HG02970 (cell line): ENCODE measurements around the gene IBSP.

ENCODE experiments used
- ATAC-seq: cut with Tn5 transposase; IDR thresholded peaks from one replicate; pipeline ENCODE4 v1.9.1; 2021; ENCODE audit warnings: mild to moderate bottlenecking, moderate library complexity, moderate number of reproducible peaks; ENCODE audit not compliant: unreplicated experiment, low FRiP score

The IBSP gene

DNA sequence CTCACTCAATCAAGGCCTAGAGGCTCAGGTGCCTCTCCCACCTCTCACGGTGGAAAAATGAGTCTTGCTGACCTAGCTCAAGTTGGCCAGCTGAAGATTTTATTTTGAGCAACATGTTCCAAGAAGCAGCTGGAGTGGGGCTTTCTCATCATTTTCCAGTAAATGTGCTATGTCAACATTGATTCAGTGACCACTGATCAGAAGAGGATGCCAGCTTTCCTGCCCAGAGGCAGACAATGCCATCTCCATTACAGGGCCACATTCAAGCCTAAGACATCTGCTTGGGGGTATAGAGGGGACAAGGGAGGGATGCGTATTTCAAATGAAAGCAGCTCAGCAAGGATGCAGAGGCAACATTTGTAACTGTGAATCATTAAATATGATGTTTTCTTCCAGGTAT lies 36.4 kb downstream of the IBSP start:
- no peak for ATAC-seq

DNA sequence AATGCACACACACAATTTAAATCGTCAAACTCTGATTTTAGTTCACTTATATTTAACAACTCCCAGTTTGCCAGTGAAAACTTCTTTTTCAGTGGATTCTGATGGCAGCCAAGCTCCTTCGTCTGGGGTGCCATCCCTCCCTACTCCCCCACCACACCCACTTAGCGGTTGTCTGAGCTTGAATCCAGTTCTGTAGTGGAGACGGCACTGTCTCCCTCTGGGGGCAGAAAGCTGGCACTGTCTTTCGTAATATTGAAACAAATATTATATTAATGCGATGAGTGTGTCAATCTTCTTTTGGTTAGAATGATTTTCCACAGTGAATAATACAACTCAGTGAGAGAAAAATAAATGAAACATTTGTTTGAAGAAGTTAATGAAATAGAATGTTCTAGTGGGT lies 38.9 kb downstream of the IBSP start:
- no peak for ATAC-seq

DNA sequence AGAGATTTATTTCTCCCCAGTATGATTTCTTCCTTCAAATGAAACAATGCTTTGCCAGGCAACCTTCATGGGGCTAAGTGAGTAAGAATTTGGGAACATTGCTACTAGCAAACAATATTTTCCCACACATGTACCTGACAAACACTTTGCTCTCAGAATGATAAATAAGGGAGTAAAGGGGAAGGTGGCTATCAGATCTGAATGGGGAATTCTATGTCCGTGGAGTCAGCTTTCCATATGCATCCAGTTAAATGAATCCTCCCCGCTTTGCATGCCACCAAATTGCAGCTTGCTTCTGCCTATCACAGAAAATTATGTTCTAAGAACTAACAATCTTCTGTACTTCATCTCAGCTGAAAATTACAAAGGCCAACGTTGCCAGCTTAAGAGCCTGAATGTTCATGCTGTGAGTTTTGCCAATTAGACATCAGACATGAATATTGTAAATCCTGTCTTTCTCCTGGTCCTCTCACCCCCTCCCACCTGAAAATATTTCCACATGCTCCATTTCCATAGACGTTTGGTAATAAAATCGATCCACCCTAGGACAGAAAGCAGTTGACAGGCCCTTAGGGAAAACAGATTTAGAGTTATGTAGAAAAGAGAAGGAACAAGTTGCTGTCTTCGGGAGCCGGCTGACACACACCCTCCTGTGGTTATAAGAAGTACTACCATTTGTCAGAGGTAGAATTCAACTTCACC lies 39.7 kb downstream of the IBSP start:
- ATAC-seq, result no peak

DNA sequence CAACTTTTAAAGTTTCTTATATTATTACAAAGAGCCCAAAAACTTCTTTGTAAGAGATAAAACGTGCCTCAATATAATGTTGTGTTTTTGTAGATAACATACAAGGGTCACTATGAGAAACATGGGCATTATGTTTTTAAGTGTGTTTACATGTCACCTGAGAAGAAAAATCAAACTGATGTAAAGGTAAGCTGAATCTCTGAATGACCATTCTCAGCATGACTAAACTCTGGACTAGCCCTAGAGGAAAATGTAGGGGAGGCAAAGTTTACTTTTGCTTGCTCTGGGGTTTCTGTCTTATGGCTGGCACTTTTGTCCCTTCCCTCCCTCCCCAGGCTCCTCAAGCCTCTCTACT lies 40.2 kb downstream of the IBSP start:
- ATAC-seq, result no peak

DNA sequence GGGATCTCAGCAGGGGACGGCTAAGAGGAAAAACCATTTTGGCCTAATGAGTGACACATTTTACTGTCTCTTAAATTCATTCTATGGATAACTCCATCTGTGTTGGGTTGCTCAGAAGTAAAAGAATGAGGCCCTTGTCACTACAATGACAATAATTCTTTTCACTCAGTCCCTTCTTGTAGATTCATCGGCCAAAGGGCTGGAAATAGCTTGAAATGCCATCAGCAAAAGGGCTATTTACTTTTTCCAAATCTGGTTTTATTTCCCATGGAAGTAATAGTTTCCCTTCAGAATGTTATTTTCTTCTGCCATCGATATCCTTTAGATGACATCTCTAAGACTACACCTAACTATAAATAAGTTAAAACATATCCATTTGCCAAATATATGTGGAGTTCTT lies 40.8 kb downstream of the IBSP start:
- no peak for ATAC-seq

DNA sequence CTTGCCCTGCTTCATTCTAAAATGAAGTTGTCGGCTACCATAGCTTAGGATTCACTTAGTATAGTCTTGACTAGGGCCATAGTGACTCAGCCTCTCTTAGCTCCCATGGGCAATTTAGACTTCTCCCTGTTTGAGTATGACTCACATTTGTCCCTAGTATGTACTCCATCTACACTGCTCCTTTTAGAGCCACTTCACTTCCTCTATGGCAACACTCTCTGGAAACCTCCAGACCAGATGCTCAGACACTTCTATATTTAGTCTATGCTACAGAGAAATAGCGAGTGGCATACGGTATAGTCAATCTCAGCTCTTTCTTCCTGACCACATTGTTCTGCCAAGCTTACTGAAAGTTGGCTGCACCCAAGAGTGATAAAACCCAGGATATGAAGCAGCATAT lies 44.6 kb downstream of the IBSP start:
- no peak for ATAC-seq

DNA sequence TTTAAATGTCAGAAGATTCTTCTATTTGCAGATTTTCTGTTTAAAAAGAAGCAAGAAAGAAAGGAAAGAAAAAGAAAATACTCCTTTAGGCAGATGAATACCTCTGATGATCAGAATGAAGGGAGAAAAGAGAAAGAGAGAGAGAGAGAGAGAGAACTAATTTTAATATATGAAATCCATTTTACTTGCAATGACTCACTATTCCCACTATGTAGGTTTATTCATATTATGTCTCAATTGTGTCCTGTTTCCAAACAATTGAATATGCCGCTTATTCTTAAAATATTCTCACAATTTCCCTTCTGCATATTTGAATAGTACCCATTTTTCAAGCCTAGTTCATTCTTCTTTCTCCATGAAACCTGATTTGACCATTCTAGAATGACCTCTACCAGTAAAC lies 45.1 kb downstream of the IBSP start:
- no peak for ATAC-seq

DNA sequence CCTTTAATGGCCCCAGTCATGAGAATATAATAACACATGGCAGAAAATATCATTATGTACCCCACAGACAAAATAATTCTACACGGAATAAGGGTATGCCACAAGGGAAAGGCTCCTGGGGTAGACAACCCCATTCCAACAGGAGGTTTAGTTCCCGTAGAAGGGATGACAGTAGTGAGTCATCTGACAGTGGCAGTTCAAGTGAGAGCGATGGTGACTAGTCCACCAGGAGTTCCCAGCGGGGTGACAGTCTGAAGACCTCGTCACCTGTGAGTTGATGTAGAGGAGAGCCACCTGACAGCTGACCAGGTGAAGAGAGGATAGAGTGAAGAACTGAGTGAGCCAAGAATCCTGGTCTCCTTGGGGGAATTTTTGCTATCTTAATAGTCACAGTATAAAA lies 46.9 kb downstream of the IBSP start:
- no peak for ATAC-seq

DNA sequence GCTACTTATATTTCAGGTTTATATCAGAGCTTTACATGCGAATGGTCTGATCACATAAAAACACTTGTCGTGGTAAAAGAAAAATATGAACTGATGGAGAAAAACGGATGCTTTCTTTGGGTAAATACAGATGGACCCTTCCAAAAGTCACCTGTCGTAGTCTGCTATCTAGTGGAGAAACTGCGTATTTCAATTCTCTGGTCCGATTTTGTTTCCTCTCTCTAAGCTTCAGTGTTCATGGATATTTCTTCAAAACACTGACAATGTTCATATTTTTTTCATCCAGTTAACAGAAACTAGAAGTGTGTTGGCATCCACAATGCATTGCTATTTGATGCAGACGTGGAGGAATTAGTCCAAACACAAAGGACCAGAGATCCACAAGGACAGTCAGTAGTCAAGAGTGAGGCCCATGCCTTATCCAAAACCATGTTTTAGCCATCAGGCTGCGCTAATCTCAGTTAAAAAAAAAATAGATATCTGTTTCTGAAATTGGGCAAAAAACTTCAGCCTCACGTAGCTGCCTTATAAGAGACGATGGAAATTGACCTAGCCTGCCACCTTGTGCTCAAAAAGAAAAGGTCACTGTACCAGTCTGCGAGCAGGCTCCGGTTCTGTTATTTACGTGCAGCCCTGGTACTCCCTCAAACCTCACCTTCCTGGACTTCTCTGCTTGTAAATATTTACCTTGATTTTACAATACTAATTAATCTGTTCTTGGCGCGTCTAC lies 49.4 kb downstream of the IBSP start:
- no peak for ATAC-seq

DNA sequence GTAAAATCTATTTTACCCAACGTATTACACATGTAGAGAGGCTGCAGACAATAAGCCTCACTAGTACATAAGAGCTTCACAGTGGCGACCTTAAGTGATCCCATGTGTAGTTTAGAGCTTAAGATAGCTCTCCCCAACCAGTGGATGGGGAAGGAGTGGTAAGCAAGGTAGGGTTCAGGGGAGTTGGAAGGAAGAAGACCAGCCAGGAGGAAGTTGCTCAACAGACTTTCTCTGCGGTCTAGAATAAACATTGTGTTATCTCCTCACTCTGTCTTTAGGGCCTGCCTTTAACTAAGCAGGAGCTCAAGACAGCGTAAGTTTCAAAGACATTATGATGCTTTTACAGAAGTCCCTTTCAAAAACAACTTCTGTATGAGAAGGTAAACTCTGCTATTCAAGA lies 50.3 kb downstream of the IBSP start:
- ATAC-seq, result no peak

DNA sequence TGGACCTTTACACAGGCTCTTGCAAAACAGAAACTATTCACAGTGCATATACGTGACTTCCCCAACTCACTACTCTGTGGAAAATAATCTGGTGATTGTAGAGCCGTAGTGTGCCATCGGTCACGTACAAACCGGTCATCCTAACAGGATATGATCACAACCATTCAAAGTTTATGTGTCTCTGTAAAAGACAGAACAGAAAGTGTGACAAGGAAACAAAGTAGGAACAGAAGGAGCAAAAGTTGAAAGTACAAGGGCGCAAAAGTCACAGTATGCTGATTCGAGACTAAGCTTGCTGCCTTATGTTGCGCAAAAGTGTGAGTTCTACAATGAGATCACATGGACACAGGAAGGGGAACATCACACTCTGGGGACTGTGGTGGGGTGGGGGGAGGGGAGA lies 52.0 kb downstream of the IBSP start:
- ATAC-seq, result no peak

DNA sequence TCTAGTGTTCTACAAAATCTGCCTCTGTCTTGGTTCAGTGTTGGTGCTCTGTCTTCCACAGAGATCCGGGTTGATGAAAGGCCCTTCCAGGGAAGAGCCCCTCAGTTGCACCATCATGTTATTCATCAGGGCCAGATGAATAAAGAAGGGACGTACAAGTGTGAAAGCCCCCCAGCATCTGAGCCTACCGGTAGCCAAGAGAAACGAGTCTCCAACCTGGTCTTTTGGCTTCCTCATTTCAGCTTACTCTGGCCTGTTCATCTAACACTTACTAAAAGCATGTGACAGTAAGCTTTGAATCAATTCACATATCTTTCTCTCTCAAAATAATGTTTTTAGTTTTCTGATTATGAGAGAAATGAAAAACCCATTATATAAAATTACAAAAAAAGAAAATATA lies 52.6 kb downstream of the IBSP start:
- ATAC-seq, result no peak

DNA sequence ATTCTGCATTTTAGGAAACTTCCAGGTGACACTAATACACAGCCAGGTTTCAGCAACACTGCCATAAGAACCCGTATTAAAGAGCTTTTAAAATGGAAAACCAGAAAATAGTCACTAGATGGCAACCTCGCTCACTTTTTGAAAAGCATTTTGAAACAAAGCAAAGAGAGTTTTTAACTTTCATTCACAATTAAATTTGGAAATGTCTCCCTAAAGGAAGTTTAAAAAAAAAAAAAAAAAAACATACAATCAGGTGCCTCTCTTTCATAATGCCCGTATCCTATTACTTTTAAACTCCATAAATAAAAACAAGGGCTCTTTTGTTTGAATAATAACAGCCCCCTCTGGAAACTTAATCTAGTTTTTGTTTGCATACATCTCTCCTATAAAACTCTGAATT lies 53.8 kb downstream of the IBSP start:
- no peak for ATAC-seq

DNA sequence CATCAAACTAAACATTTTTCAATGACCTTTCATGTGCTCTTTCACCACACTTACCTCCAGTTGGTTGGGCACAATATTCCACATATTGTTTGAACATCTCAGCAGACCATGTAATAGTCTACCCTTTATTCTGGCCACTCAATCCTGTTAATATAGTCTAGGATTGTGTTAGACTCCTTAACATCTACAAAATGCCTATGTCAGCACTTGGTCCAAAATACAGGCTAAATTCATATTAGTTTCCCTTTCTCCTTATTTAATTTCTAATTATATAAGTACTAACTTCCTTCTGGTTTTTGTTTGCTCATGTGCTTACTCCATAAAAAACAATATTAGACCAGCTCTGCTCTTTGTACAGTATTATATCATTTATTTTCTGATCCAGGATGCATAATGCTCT lies 54.5 kb downstream of the IBSP start:
- ATAC-seq, result no peak

DNA sequence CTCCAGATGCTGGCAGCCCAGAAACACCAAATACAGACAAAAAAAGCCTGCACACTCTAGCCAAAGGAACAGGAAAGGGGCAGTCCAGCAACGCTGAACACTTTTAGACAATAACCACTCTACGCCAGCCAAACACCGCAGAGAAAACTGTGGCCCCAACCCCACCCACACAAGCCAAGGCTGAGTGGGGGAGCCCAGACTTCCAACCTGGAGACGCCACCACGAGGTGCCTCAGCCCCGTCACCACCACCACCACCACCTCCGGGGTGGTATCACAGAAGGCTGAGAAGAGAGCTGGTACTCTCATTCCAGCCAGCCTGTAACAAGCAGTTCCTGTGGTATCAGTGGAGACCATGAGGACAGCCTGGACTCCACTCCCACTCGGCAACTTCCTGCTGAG lies 56.2 kb downstream of the IBSP start:
- ATAC-seq, result no peak

DNA sequence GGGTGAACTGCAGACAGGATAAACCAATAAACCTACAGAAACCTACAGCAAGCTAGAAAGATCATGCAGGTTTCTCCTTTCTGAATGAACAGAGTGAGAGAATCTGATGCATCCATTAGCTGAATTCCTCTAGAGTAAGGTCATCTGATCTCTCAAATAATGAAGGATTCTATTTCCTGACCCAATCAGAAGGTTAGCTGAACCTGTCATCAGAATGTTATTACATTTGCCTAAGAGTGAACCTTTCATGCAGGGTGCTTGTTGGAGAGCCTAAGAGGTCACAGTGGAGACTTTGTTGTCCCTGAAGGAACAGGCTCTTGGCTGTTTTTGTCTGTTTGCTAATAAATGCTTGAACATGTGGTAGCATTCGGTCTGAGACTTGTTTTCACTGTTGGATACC lies 57.5 kb downstream of the IBSP start:
- no peak for ATAC-seq

DNA sequence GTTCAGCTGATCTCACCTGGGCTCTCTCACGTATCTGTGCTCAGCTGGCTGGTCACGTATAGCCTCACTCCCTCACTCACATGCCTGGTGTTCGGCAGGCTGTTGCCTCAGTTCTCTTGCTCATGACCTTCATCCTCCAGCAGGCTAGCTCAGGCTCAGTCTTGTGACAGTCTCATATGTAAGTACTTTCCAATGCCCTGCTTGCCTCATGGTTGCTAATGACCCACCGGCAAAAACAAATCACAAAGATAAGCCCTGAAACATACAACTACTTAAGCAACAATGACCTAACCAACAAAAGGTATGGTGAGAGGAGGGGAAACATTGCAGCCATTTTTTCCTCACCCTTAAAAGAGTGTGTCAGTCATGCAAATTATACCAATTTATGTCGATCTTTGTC lies 58.4 kb downstream of the IBSP start:
- no peak for ATAC-seq
